Body of pancreas (tissue), 4 donors: Measurements from ENCODE around the gene HOXC4.
"Not testable (repeated sequence)": the region's sequence is repeated elsewhere in the genome, so short reads cannot be mapped to it uniquely, and the experiment has no call there.

Experiments used
- POLR2A ChIP-seq, 3 donors: fragments of 450-650 bp; IDR thresholded peaks; one replicate each; pipeline ENCODE4 v1.6.1; 2016; ENCODE audit warnings: antibody characterized with exemption in 3 of 3, mild to moderate bottlenecking in 2 of 3
- TF ChIP-seq, protein P1 (sequence below), 7 experiments: fragments of 450-650 bp in 4 of 7; fragments of 200-600 bp in 3 of 7; sonication (generic) in 3 of 7; IDR thresholded peaks; one replicate each; pipeline ENCODE4 v1.5.1; 2016 to 2019; ENCODE audit warnings: antibody characterized with exemption in 7 of 7

DNA sequence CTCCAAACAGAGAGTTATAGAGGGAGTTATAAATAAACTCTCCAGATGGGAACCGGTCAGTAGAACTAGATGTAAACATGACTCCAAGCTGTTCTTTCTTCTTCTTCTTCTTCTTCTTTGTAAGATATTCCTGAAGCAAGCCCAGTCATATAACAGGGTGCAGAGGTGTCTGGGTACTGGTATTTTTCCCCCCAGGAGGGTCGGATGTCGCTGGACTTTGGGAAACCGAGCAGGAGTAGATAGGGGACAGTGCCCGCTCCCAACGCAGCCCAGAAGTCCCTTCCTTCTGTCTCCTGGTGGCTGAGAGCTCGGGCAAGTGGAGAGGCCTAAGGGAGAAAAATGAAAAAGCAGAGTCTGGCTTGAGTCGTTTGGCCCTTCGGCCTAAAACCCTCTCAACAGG is 25.5 kb downstream of the HOXC4 start:
- TF ChIP-seq POLR2A (IDR thresholded peaks at IDR 0.05): not testable (repeated sequence)
- TF ChIP-seq, protein P1, sequence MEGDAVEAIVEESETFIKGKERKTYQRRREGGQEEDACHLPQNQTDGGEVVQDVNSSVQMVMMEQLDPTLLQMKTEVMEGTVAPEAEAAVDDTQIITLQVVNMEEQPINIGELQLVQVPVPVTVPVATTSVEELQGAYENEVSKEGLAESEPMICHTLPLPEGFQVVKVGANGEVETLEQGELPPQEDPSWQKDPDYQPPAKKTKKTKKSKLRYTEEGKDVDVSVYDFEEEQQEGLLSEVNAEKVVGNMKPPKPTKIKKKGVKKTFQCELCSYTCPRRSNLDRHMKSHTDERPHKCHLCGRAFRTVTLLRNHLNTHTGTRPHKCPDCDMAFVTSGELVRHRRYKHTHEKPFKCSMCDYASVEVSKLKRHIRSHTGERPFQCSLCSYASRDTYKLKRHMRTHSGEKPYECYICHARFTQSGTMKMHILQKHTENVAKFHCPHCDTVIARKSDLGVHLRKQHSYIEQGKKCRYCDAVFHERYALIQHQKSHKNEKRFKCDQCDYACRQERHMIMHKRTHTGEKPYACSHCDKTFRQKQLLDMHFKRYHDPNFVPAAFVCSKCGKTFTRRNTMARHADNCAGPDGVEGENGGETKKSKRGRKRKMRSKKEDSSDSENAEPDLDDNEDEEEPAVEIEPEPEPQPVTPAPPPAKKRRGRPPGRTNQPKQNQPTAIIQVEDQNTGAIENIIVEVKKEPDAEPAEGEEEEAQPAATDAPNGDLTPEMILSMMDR (IDR thresholded peaks at IDR 0.05): not testable (repeated sequence)
